ENCODE measurements around the gene SLC4A9.
A peak's percentile ranks its signal among the peaks of the same experiment; 100 is the strongest.

Gene SLC4A9

DNA sequence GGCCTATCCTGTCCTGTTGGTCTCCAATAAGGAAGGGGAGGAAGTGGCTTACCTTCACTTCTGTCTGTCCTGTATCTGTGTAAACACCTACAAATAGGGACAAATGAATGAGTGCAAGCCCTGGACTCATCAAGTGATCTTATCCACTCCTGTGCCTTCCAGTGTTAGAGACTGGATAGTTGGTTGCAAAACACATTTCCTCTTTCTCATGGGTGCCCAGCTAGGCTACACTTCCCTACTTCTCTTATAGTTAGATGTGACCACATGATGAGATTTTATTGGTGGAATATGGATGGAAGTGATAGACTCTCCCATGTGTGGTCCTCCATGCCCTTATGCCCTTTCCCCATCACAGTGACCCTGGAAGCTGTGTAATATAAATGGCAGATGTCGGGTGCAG is 40.2 kb upstream of the SLC4A9 start:
- no peak for ATAC-seq
- TF ChIP-seq ZFP3 (CRISPR knock-in tag; IDR thresholded peaks at IDR 0.05) = no peak
- TF ChIP-seq, protein P1, sequence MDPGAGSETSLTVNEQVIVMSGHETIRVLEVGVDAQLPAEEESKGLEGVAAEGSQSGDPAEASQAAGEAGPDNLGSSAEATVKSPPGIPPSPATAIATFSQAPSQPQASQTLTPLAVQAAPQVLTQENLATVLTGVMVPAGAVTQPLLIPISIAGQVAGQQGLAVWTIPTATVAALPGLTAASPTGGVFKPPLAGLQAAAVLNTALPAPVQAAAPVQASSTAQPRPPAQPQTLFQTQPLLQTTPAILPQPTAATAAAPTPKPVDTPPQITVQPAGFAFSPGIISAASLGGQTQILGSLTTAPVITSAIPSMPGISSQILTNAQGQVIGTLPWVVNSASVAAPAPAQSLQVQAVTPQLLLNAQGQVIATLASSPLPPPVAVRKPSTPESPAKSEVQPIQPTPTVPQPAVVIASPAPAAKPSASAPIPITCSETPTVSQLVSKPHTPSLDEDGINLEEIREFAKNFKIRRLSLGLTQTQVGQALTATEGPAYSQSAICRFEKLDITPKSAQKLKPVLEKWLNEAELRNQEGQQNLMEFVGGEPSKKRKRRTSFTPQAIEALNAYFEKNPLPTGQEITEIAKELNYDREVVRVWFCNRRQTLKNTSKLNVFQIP (CRISPR knock-in tag; IDR thresholded peaks at IDR 0.05; ENCODE audit: borderline replicate concordance, low read depth) = no peak
- TF ChIP-seq CSDC2 (CRISPR knock-in tag; IDR thresholded peaks at IDR 0.05) = no peak
- TF ChIP-seq ZC3H10 (CRISPR knock-in tag; IDR thresholded peaks at IDR 0.05) = no peak
- TF ChIP-seq BACH2 (CRISPR knock-in tag; IDR thresholded peaks at IDR 0.05; ENCODE audit: borderline replicate concordance) = no peak

- TF ChIP-seq, protein P2, sequence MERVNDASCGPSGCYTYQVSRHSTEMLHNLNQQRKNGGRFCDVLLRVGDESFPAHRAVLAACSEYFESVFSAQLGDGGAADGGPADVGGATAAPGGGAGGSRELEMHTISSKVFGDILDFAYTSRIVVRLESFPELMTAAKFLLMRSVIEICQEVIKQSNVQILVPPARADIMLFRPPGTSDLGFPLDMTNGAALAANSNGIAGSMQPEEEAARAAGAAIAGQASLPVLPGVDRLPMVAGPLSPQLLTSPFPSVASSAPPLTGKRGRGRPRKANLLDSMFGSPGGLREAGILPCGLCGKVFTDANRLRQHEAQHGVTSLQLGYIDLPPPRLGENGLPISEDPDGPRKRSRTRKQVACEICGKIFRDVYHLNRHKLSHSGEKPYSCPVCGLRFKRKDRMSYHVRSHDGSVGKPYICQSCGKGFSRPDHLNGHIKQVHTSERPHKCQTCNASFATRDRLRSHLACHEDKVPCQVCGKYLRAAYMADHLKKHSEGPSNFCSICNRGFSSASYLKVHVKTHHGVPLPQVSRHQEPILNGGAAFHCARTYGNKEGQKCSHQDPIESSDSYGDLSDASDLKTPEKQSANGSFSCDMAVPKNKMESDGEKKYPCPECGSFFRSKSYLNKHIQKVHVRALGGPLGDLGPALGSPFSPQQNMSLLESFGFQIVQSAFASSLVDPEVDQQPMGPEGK (CRISPR knock-in tag; IDR thresholded peaks at IDR 0.05; ENCODE audit: borderline replicate concordance) = no peak
- TF ChIP-seq ZFP30 (CRISPR knock-in tag; IDR thresholded peaks at IDR 0.05) = no peak
- no peak for TF ChIP-seq ZNF70 (CRISPR knock-in tag; IDR thresholded peaks at IDR 0.05)
- TF ChIP-seq ZC3H10 (CRISPR knock-in tag; IDR thresholded peaks at IDR 0.05) = no peak
- no peak for TF ChIP-seq CREB5 (CRISPR knock-in tag; IDR thresholded peaks at IDR 0.05; ENCODE audit: low read depth)
- TF ChIP-seq, protein P1 (CRISPR knock-in tag; IDR thresholded peaks at IDR 0.05; ENCODE audit: borderline replicate concordance, low read depth) = no peak
- no peak for TF ChIP-seq CSDC2 (CRISPR knock-in tag; IDR thresholded peaks at IDR 0.05)
- TF ChIP-seq BACH2 (CRISPR knock-in tag; IDR thresholded peaks at IDR 0.05; ENCODE audit: borderline replicate concordance) = no peak
- TF ChIP-seq TOX (CRISPR knock-in tag; IDR thresholded peaks at IDR 0.05; ENCODE audit: borderline replicate concordance) = no peak
- ATAC-seq = no peak
These were observed 38.2 kb upstream of the SLC4A9 start for GRCh38 chr5:140321796-140322195.

DNA sequence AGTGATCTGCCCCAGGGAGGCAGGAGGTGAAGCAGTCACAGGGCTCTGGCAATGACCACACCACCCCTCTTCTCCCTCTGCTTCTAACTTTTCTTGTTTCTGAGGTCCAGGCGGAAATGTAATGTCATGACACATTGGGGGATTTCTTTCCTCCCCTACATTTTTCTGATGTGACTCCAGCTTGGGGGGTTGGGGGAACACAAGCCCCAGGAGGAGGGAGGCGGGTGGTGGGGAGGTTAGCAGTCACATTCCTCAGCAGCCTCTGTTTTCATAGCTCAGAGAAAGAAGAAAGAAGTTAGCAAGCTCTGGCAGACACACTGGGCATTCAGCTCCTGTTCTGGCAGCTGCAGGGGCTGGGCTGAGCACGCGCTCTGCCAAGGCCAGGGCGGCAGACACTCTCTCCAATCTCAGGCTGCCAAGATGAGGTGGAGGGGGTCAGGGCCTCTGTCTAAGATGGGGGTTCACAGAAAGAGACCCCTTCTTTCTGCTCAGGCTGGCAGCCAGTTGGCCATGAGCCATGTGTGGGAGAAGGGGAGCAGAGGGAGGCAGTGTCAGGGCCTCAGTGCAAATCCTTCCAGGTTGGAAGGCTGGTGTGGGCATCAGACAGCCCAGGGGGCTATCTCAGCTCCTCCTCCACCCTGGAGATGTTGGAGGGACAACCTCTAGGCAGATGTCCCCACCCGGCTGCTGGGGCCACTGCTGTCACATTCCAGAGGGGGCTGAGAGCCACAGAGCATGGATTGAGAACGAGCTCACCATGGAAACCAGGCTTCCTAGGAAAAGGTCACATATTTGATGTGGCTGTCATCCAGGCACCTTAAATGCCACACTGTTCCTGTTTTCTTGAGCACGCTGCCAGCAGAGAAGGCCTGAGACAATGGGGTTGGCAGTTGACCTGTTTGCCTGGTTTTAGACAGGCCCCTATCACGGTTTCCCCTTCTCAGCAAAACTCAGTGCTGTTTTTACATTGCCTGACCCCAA is 37.0 kb upstream of the SLC4A9 start:
- peak; percentile 92 for ATAC-seq
- TF ChIP-seq, protein P2 (CRISPR knock-in tag; IDR thresholded peaks at IDR 0.05; ENCODE audit: borderline replicate concordance) = 0 out of 2 replicates have a peak, but pooled peaks have one; percentile 28
- no peak for TF ChIP-seq TCF4 (CRISPR knock-in tag; IDR thresholded peaks at IDR 0.05; ENCODE audit: borderline replicate concordance)
- TF ChIP-seq OSR1 (CRISPR knock-in tag; IDR thresholded peaks at IDR 0.05) = no peak
- TF ChIP-seq ZFP3 (CRISPR knock-in tag; IDR thresholded peaks at IDR 0.05) = 0 out of 2 replicates have a peak, but pooled peaks have one; percentile 11
- TF ChIP-seq ZFP30 (CRISPR knock-in tag; IDR thresholded peaks at IDR 0.05) = no peak

DNA sequence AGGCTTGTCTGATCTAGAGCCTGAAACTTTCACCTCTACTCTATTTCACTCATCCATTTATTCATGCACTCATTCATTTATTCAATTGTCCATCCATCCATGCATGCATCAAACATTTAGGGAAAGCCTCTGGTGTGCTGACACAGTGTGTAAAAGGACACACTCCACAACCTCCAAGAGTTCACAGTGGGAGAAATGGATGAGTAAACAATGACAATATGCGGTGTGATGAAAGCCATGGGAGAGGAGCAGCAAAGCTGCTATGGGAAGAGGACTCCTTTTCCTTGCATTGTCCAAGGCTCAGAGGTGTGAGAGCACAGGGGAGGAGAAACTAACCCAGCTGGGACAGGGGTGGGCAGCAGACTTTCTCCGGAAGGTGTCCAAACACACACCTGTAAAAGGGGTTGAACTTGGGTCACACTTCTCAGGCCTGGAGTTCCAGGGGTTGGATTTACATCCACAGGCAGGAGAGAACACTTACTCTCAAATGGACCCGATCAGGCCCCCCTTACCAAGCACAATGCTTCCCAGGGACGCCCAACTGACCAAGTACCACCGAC is 35.9 kb upstream of the SLC4A9 start:
- TF ChIP-seq CSDC2 (CRISPR knock-in tag; IDR thresholded peaks at IDR 0.05) = no peak
- no peak for TF ChIP-seq ZFP30 (CRISPR knock-in tag; IDR thresholded peaks at IDR 0.05)
- no peak for TF ChIP-seq CREB5 (CRISPR knock-in tag; IDR thresholded peaks at IDR 0.05; ENCODE audit: low read depth)
- TF ChIP-seq PPARA (CRISPR knock-in tag; IDR thresholded peaks at IDR 0.05; ENCODE audit: borderline replicate concordance) = no peak
- TF ChIP-seq, protein P2 (CRISPR knock-in tag; IDR thresholded peaks at IDR 0.05; ENCODE audit: borderline replicate concordance) = no peak
- TF ChIP-seq TSHZ2 (CRISPR knock-in tag; IDR thresholded peaks at IDR 0.05) = no peak
- no peak for TF ChIP-seq TCF4 (CRISPR knock-in tag; IDR thresholded peaks at IDR 0.05; ENCODE audit: borderline replicate concordance)
- no peak for TF ChIP-seq ZFP3 (CRISPR knock-in tag; IDR thresholded peaks at IDR 0.05)
- TF ChIP-seq RARB (CRISPR knock-in tag; IDR thresholded peaks at IDR 0.05) = no peak
- no peak for TF ChIP-seq TOX (CRISPR knock-in tag; IDR thresholded peaks at IDR 0.05; ENCODE audit: borderline replicate concordance)
- ATAC-seq = no peak
